ENCODE measurements around the gene MCEE.
"Not testable (repeated sequence)": the region's sequence is repeated elsewhere in the genome, so short reads cannot be mapped to it uniquely, and the experiment has no call there.

GRCh38 chr2:71089475-71089874, 40.6 kb downstream of the MCEE start:
- not testable (repeated sequence) for TF ChIP-seq CTCF, EZH2, EZH2phosphoT487 (IDR thresholded peaks at IDR 0.05)
